CMK (cell line): ENCODE measurements around the gene MPO.
A peak's percentile ranks its signal among the peaks of the same experiment; 100 is the strongest.

ENCODE experiments used
- DNase-seq: peaks from one replicate; pipeline ENCODE4 v3.0.0-alpha.2; 2010; ENCODE audit warnings: low read depth

Gene MPO

GRCh38 chr17:58279016-58279711, 1.6 kb downstream of the MPO start:
- no peak for DNase-seq

- no peak for DNase-seq
These were observed 2.1 kb downstream of the MPO start for GRCh38 chr17:58278661-58279015.

DNA sequence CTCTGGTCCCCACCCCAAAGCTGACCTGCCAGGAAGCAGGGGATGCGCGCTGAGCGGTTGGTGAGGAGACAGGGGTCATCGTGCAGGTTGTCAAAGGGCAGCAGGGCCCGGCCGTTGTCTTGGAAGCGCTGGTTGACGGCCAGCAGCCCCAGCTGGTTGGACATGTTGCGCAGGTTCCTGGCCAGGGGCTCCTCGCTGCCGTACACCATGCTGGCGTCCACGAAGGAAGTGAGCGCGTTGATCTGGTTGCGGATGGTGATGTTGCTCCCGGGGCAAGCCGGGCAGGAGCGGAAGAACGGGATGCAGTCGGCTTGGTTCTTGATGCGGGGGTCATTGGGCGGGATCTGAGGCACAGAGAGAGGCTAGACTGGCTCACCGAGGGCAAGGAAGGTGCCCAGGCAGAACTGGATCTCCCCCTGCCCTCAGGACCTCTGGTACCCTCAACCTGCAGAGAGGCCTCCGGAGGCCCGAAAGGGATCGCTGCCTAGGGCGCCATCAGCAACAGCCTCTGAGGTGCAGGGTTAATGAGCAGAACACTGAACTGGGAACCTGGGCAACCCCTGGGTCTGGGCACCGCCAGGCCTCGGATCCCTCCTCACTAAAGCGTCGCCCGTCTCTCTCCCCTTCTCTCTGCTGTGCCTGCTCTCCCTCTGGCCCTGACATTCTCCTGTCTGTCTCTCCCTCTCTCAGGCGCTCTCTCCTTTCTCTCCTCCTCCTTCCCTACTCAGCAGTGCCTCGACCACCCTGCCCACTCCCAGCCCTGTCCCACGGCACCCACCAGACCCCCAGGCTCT, 2.7 kb downstream of the MPO start:
- DNase-seq, result no peak

GRCh38 chr17:58277107-58277801, 3.5 kb downstream of the MPO start:
- DNase-seq, result peak; percentile 7

DNA sequence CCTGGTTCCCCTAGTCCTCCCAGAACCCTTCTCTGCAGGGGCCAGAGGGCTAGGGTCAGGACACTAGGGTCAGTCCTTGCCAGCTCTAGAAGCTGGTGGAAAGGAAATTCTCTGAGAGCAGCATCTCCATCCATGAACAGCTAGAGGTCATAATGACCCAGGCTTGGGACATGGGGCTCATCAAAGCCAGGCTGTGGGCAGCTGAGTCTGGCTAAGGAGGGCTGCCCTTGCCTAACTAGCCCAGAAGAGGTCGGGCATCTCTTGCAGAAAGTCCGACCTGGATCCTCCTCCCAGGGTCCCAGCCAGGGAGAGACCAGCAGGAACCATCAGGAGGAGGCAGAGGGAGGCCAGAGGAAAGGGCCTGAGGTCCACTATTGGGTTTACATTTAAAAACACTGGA, 4.3 kb downstream of the MPO start:
- no peak for DNase-seq

GRCh38 chr17:58275417-58275816, 5.3 kb downstream of the MPO start:
- no peak for DNase-seq

DNA sequence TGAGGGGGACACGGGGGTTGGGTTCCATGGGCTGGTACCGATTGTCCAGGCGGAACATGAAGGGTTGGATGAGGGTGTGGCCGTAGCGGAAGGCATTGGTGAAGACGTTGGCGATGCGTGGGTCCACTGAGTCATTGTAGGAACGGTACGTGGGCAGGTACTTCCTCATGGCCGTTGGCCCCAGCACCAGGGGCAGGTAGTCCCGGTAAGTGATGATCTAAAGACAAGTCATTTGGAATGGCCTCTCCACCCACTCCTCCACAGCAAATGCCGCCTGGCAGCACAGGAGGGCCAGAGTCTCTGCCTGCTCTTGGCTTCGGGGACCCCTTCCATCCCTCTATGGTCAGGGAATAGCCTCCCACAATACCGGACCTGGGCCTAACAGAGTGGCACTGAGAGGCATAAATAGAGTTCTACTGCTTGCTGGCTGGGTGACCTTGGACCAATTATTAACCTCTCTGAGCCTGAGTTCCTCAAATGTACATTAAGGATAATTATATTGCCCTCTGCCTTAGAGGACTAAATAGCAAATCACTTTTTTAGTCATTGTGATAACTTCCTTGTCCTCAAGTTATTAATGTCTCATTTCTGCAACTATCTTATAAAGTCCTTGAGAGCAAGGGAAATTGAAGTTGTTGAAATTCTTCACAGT, 7.2 kb downstream of the MPO start:
- no peak for DNase-seq

DNA sequence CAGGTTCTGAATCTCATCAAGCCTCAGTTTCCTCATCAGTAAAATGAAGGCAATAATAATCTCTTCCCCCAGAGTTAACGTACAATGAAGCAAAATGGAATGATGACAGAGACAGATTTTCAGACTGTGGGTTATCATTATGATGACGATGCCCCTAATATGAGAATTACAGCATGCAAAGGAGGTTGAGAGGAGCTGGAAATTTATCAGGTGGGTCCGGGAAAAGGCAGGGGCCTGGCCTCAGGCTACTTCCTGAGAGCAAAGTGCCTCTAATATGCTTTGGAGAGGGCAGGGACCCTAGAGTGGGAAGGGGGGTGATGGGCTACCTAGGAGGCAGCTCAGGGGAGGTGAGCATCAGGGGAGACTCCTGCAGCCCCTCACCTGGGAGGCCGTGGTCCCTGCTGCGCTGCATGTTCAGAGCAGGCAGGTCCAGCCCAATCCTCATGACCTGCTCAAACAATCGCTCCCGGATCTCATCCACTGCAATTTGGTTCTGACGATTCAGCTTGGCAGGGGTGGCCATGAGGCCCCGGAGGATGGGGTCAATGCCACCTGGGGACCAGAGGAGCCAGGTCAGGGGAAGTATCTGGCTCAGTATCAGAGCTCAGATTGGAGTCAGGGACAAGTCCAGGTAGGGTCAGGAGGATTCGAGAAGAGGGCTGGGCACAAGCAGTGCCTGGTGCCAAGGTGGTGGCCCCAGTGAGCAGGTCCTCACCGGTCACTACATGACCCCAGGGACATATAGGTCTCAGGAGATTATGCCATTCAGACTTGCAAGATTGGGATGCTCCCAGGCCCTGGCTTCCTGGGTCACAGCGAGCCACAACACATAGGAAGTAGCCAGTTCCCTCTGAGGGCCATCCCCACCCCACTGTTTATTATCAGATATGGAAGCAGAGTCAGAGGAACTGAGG, 8.1 kb downstream of the MPO start:
- DNase-seq, result no peak

DNA sequence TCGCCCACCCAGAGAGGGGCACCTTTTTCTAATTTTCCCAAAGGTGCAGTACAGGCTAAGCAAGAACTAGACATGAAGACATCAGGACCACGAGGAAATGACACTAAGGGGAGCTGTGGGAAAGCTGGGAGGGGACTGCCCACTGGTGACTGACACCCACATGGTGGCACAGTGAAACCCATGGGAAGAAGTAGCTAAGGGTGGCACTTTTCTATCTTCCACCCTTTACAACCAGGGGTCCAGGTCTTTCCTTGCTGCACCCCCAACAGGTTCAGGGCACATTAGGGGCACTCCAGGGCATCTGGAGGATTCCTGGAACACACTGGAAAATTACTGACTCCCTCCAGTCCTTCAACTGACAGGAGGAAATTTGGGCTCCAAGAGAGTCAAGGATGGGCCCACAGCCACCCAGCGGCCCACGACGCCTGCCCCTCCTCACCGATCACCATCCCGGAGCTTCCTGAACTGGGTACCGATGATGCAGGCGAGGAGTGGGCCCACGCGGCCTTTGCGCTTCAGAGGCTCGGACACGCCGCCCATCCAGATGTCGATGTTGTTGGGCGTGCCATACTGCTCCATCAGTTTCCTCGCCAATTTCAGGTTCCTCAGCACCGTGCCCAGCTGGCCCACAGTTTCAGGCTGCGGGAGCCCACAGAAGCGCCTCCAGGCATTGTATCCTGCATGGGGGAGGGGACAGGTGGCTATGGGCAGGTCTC, 9.4 kb downstream of the MPO start:
- no peak for DNase-seq

DNA sequence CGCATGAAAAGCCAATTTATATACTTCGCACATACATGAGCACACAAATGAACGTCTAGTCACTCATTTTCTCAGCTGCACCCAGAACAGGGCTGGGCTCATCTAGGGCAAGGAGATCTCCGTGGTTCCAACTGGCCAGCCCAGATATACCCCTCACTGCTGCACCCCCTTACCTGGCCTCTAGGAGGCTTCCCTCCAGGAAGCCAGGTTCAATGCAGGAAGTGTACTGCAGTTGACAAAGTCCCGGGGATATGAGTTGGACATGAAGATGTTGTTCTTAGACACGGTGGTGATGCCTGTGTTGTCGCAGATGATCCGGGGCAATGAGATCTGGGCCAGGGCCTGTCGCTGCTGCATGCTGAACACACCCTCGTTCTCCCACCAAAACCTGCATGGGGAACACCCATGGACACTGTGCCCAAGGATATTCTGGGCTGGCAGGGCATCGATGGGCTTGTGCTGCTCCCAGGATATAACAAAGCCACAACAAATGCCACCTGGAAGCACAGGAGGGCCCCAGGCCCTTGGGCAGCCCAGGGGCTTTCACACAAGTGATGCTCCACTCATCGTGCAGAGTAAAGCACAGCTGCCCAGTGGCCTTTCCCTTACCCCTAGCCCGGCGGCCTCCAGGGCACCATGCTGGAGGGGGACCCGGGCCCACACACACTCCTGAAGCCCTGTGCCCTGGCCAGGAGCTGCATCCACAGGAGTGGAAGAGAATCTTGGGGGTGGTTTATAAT, 10.1 kb downstream of the MPO start:
- DNase-seq, result no peak

DNA sequence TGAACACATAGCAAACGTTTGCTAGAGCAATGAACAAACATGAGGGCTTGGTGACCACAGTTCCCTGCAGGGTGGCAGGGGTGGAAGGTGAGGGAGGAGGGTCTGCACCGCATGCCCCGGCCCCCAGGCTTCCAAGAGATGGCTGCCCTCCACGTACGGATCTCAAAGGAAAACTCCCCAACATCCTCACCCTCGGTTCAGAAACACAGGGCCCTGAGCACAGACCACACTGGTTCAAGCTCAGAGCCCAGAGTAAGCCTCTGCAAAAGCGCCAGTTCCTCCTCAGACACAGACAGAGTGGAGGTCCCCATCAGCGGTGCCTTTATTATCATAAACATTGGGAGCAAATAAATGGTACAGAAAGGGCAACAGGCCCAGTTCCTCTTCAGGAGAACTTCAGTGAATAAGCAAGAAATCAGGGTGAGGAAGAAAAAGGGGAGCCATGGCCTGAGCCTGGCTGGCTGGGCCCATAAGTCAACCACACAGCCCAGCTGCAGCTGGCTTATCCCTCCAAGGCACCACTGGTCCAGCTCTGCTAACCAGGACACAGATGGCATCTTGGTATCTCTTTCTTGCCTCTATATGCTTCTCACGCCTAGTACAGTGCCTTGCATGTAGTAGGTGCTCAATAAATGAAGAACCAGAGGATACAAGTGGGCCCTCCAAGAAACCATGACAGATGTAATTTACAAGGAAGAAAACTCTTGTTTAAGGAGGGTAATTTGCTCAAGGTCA, 11.0 kb downstream of the MPO start:
- DNase-seq, result no peak

- no peak for DNase-seq
These were observed 11.8 kb downstream of the MPO start for GRCh38 chr17:58268774-58269556.

DNA sequence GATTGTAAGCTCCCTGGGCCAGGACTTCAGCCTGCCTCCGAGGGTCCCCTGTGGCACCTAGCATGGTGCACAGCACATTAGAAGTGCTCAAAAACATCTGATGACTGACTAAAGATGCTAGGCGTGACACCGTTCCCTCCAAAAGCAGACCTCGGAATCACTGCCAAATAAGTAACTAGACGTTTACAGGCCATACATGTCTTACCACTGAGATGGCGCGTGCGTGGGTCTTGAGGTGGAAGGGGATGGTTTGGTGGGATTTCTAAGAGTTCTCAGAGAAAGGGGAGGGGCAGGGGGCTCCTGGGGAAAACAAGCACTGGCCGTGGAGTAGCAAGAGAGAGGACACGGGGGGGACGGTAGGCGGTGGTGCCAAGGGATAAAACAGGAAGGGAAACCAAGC, 12.4 kb downstream of the MPO start:
- no peak for DNase-seq

DNA sequence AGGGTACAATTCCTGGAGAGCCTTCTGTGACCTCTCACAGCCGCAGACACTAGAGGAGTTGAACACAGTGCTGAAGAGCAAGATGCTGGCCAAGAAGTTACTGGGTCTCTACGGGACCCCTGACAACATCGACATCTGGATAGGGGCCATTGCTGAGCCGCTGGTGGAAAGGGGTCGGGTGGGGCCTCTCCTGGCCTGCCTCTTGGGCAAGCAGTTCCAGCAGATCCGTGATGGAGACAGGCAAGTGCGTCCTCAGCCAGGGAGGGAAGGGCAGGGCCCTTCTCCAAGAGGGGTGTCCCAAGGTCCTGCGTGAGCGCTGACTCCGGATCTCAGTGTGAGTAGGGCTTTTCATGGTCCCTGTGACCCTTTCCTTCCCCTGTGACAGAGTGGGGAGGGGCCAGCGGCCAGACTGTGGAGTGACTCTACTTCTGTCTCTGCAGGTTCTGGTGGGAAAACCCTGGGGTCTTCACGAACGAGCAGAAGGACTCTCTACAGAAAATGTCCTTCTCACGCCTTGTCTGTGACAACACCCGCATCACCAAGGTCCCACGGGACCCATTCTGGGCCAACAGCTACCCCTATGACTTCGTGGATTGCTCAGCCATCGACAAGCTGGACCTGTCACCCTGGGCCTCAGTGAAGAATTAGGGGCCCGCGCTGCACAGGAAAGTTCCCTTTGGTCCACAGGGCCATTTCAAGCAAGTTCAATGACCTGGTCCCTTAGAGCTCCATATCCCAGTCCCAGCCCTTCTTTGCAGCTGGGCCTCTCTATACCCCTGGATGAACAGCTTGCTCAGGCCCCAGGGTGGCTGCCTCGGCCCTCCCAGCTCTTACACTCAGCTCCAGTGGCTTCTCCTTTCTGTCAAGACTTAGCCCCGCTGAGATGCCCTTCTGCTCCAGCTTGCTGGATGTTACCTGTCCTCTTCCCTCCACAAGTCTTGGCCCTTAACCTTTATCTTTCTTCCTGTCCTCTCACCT, 13.1 kb downstream of the MPO start:
- no peak for DNase-seq

DNA sequence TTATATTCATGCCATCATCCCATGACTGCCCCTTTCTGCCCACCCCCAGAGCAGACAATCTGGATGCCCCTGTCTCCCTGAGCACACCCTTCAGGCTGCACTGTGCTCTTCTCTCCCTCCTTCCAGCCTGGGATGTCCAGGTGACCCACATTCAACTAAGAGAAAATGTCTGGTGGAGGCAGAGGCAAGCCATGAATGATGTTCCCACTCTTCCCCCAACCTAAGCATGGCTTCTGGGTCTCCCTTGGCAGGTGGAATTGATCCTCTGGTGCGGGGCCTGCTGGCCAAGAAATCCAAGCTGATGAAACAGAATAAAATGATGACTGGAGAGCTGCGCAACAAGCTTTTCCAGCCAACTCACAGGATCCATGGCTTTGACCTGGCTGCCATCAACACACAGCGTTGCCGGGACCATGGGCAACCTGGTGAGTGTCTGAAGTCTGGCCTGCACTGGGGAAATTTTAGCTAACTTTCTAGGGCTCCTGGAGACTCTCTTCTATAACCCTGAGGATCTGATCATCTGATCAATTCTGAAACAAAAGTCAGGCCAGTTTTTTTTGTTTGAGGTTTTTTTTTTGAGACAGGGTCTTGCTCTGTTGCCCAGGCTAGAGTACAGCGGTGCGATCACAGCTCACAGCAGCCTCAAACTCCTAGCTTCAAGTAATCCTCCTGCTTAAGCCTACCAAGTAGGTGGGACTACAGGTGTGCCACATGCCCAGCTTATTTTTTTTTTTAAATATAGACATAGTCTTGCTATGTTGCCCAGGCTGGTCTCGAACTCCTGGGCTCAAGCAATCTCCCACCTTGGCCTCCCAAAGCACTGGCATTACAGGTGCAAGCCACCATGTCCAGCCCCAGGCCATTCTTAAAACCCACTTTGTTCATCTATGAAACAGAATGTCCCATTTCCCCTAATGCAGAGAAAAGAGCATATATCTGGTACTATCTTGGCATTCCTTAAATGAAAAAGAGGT, 14.5 kb downstream of the MPO start:
- no peak for DNase-seq

DNA sequence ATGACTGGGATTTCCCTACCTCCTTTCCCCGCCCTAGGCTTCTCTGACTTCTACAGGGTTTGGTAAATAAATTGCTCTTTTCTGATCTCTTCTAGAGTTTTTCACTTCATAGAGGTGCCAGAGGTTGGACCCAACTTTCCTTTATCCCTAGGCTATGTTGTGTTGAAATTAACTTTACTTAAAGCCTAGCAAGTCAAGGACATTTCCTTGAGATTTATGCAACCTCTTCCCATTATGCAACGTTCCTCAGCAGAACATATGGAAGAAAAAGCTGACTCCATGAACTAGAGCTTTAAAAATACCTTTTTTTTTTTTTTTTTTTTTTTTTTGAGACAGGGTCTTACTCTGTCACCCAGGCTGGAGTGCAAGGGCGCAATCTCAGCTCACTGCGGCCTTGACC, 15.5 kb downstream of the MPO start:
- DNase-seq, result no peak
